Astrocyte (in vitro differentiated cells and primary cell): Measurements from ENCODE around the gene RNASEH2C. TPM values are rescaled to one million over a fixed set of nuclear protein-coding genes. Genes with fewer than 3 reads are reported as not detected.

Experiments used
- DNase-seq: peaks from one replicate; pipeline ENCODE4 v3.0.0-alpha.2; 2010; ENCODE audit warnings: low read depth
- FAIRE-seq: peaks from 2 replicates; lab custom pipeline; 2011; peaks lifted over from hg19 to GRCh38; lab: Jason Lieb, UNC
- H2AFZ ChIP-seq: 2 replicates; pipeline ENCODE4 v1.6.0; 2012; ENCODE audit warnings: low read depth, low read length, inconsistent platforms
- H3K27ac ChIP-seq: 2 replicates; pipeline ENCODE4 v1.5.1; 2011; ENCODE audit warnings: low read depth, low read length, inconsistent platforms
- H3K27me3 ChIP-seq: 2 replicates; pipeline ENCODE4 v1.6.0; 2011; ENCODE audit warnings: low read length, inconsistent platforms; ENCODE audit not compliant: insufficient read depth
- H3K36me3 ChIP-seq: 2 replicates; pipeline ENCODE4 v1.5.1; 2011; ENCODE audit warnings: low read length, inconsistent platforms; ENCODE audit not compliant: insufficient read depth
- H3K4me1 ChIP-seq: 2 replicates; pipeline ENCODE4 v1.5.1; 2011; ENCODE audit warnings: low read length, inconsistent platforms; ENCODE audit not compliant: insufficient read depth
- H3K4me2 ChIP-seq: 2 replicates; pipeline ENCODE4 v1.6.0; 2012; ENCODE audit warnings: low read length, inconsistent platforms
- H3K4me3 ChIP-seq: 2 replicates; pipeline ENCODE4 v1.5.1; 2011; ENCODE audit warnings: low read depth, mild to moderate bottlenecking, low read length, inconsistent platforms; ENCODE audit not compliant: insufficient read depth
- H3K79me2 ChIP-seq: 2 replicates; pipeline ENCODE4 v1.6.0; 2012; ENCODE audit warnings: mild to moderate bottlenecking, low read length, inconsistent platforms; ENCODE audit not compliant: insufficient read depth
- H3K9ac ChIP-seq: 2 replicates; pipeline ENCODE4 v1.6.0; 2012; ENCODE audit warnings: mild to moderate bottlenecking, low read length, inconsistent platforms
- H3K9me3 ChIP-seq: 2 replicates; pipeline ENCODE4 v1.5.1; 2012; ENCODE audit warnings: low read depth, mild to moderate bottlenecking, low read length, inconsistent platforms; ENCODE audit not compliant: insufficient read depth
- H4K20me1 ChIP-seq: 2 replicates; pipeline ENCODE4 v1.6.0; 2012; ENCODE audit warnings: low read length, inconsistent platforms; ENCODE audit not compliant: insufficient read depth
- H3K27ac Mint-ChIP-seq: one replicate; pipeline ENCODE4 v1.8.0; 2021; ENCODE audit warnings: mild to moderate bottlenecking, mixed read lengths; ENCODE audit not compliant: unreplicated experiment
- H3K27me3 Mint-ChIP-seq: one replicate; pipeline ENCODE4 v1.8.0; 2021; ENCODE audit warnings: low read depth, mixed read lengths; ENCODE audit not compliant: unreplicated experiment
- H3K36me3 Mint-ChIP-seq: one replicate; pipeline ENCODE4 v1.8.0; 2021; ENCODE audit warnings: low read depth, mixed read lengths; ENCODE audit not compliant: unreplicated experiment
- H3K4me1 Mint-ChIP-seq: one replicate; pipeline ENCODE4 v1.8.0; 2021; ENCODE audit warnings: low read depth, mixed read lengths; ENCODE audit not compliant: unreplicated experiment
- H3K4me3 Mint-ChIP-seq: one replicate; pipeline ENCODE4 v1.8.0; 2021; ENCODE audit warnings: mild to moderate bottlenecking, moderate library complexity, mixed read lengths; ENCODE audit not compliant: unreplicated experiment
- H3K9me3 Mint-ChIP-seq: one replicate; pipeline ENCODE4 v1.8.0; 2021; ENCODE audit warnings: mild to moderate bottlenecking, mixed read lengths; ENCODE audit not compliant: unreplicated experiment
- CTCF ChIP-seq: IDR thresholded peaks from 2 replicates; pipeline ENCODE4 v1.5.1; 2011; ENCODE audit warnings: low read depth, mild to moderate bottlenecking, inconsistent platforms, low read length, moderate library complexity; ENCODE audit not compliant: insufficient read depth
- EZH2 ChIP-seq: IDR thresholded peaks from 2 replicates; pipeline ENCODE4 v1.6.1; 2012; ENCODE audit warnings: mild to moderate bottlenecking, low read length, inconsistent platforms; ENCODE audit not compliant: insufficient read depth
- total RNA-seq: library from RNA; stranded (reverse); gene quantifications from 2 replicates; pipeline ENCODE4 v1.2.1, GENCODE V29; 2021

RNASEH2C gene
- total RNA-seq, 1 donor from 2014 or later = 25.0 TPM

- TF ChIP-seq CTCF (no peak), EZH2 (no peak)
- H3K9ac ChIP-seq = no peak overlapping the region
- Mint-ChIP-seq H3K27me3 (peaks cover 38% of the 10 kb centered on the region), H3K4me1 (no peaks in the 10 kb centered on the region), H3K27ac (no peak overlapping the region), H3K4me3 (no peak overlapping the region), H3K9me3 (peaks cover 4% of the 10 kb centered on the region), H3K36me3 (no peaks in the 10 kb centered on the region)
- H2AFZ ChIP-seq = no peak overlapping the region
- H3K27ac ChIP-seq = no peak overlapping the region
- no peaks in the 10 kb centered on the region for H3K4me1 ChIP-seq
- H3K36me3 ChIP-seq = no peaks in the 10 kb centered on the region
- H3K9me3 ChIP-seq = no peaks in the 10 kb centered on the region
- H3K79me2 ChIP-seq = no peaks in the 10 kb centered on the region
- peaks cover 22% of the 10 kb centered on the region for H3K27me3 ChIP-seq
- H3K4me3 ChIP-seq = no peak overlapping the region
- FAIRE-seq = no peak
- no peak overlapping the region for H3K4me2 ChIP-seq
- no peaks in the 10 kb centered on the region for H4K20me1 ChIP-seq
- DNase-seq = no peak
These were observed 20.2 kb downstream of the RNASEH2C start for GRCh38 chr11:65700399-65700798.

GRCh38 chr11:65699306-65699705 is 21.3 kb downstream of the RNASEH2C start:
- no peaks in the 10 kb centered on the region for H3K4me1 ChIP-seq
- H3K4me2 ChIP-seq = no peak overlapping the region
- H3K9ac ChIP-seq = no peak overlapping the region
- FAIRE-seq = no peak
- no peaks in the 10 kb centered on the region for H4K20me1 ChIP-seq
- H3K27me3 ChIP-seq = peaks cover 19% of the 10 kb centered on the region
- H3K9me3 ChIP-seq = no peaks in the 10 kb centered on the region
- no peak for DNase-seq
- H3K4me3 Mint-ChIP-seq = no peak overlapping the region
- H3K36me3 Mint-ChIP-seq = no peaks in the 10 kb centered on the region
- H3K4me1 Mint-ChIP-seq = no peaks in the 10 kb centered on the region
- H3K27ac Mint-ChIP-seq = no peak overlapping the region
- H3K27me3 Mint-ChIP-seq = peaks cover 37% of the 10 kb centered on the region
- H3K4me3 ChIP-seq = no peak overlapping the region
- no peaks in the 10 kb centered on the region for H3K36me3 ChIP-seq
- TF ChIP-seq EZH2 = no peak
- TF ChIP-seq CTCF = no peak
- H3K9me3 Mint-ChIP-seq = peaks cover 4% of the 10 kb centered on the region
- H3K79me2 ChIP-seq = no peaks in the 10 kb centered on the region
- H3K27ac ChIP-seq = no peak overlapping the region
- no peak overlapping the region for H2AFZ ChIP-seq

GRCh38 chr11:65698205-65698604 is 22.4 kb downstream of the RNASEH2C start:
- Mint-ChIP-seq H3K36me3 (peaks cover under 1% of the 10 kb centered on the region), H3K4me1 (no peaks in the 10 kb centered on the region), H3K9me3 (peaks cover 4% of the 10 kb centered on the region), H3K27me3 (peaks cover 41% of the 10 kb centered on the region), H3K4me3 (no peak overlapping the region), H3K27ac (no peak overlapping the region)
- Histone ChIP-seq H3K9me3 (no peaks in the 10 kb centered on the region), H3K9ac (no peak overlapping the region), H3K4me3 (no peak overlapping the region), H3K4me2 (no peak overlapping the region), H4K20me1 (no peaks in the 10 kb centered on the region), H2AFZ (no peak overlapping the region), H3K4me1 (no peaks in the 10 kb centered on the region), H3K79me2 (no peaks in the 10 kb centered on the region), H3K27me3 (peaks cover 18% of the 10 kb centered on the region), H3K36me3 (no peaks in the 10 kb centered on the region), H3K27ac (no peak overlapping the region)
- DNase-seq (no peak), FAIRE-seq (no peak)
- no peak for TF ChIP-seq CTCF
- no peak for TF ChIP-seq EZH2
